AG09309 (cell line): ENCODE measurements around the gene CD300LG.

Experiments used
- DNase-seq: peaks from one replicate; pipeline ENCODE4 v3.0.0-alpha.2; 2010; ENCODE audit warnings: low read depth
- H3K4me3 ChIP-seq: 2 replicates; pipeline ENCODE4 v1.5.1; 2011; ENCODE audit warnings: mild to moderate bottlenecking, low read depth, low read length, moderate library complexity; ENCODE audit not compliant: control insufficient read depth
- TF ChIP-seq, protein P1 (sequence below): IDR thresholded peaks from 2 replicates; pipeline ENCODE4 v1.5.1; 2011; ENCODE audit warnings: mild to moderate bottlenecking, low read depth, low read length, inconsistent platforms; ENCODE audit not compliant: insufficient read depth, control insufficient read depth; ENCODE audit errors: missing control alignments

The CD300LG gene

DNA sequence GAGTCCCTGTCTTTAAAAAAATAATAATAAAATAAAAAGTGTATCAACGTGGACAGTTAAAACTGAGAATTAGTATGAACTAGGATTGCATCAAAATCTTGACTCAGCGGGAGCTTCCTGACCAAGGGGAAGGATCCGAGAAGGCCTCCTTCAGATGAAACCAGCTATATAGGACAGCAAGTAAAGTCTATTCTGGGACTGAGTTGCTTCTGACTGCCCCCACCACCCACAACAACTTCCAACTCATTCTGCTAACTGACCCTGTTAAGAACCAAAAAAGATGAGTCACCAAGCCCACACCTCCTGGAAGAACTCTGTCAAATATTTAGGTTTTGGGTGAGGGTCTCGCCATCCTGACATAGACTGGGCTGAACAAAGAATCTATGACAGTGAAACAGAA, 38.9 kb upstream of the CD300LG start:
- TF ChIP-seq, protein P1, sequence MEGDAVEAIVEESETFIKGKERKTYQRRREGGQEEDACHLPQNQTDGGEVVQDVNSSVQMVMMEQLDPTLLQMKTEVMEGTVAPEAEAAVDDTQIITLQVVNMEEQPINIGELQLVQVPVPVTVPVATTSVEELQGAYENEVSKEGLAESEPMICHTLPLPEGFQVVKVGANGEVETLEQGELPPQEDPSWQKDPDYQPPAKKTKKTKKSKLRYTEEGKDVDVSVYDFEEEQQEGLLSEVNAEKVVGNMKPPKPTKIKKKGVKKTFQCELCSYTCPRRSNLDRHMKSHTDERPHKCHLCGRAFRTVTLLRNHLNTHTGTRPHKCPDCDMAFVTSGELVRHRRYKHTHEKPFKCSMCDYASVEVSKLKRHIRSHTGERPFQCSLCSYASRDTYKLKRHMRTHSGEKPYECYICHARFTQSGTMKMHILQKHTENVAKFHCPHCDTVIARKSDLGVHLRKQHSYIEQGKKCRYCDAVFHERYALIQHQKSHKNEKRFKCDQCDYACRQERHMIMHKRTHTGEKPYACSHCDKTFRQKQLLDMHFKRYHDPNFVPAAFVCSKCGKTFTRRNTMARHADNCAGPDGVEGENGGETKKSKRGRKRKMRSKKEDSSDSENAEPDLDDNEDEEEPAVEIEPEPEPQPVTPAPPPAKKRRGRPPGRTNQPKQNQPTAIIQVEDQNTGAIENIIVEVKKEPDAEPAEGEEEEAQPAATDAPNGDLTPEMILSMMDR, result no peak
- no peak for DNase-seq
- H3K4me3 ChIP-seq, result no peak overlapping the region

DNA sequence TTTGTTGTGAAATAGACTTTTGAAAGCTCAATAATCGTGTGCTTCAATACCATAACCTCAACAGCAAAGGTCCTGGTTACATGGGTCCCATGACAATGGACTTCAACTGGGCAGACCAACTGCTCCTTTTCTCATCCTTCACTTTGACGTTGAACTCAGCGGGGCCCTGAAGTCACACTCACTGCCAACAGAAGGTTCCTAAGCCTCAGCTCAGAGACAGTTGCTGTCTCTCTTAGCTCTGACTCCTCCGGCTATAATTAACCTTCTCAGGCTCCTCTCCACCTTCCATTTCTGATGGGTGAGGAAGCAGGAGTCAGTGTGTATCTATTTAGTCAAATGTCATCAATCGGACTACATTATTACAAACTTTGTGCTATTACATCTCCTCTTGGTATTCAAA, 37.9 kb upstream of the CD300LG start:
- H3K4me3 ChIP-seq, result no peak overlapping the region
- TF ChIP-seq, protein P1, result no peak
- DNase-seq, result no peak

DNA sequence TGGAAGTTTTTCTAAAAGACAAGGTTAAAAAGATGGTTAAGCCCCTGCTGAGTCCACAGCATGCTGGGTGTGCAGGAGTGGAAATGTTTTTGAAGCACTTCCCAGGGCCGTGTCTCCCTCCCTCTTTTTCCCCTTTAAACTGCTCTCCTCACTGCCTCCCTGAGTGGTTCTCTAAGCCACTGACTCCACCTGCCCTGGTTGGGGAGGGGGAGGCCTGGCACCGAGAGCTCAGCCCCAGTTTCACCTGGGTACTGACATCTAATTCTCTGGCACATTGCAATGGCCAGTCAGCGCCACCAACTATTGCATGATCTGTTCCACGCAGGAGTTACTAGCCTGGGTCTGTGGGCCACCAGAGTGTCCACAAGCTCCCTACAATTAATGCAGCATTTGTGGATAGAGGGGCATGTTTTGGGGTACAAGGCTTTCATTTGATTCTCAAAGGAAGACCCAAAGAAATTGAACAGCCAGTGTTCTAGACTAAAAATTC, 36.7 kb upstream of the CD300LG start:
- H3K4me3 ChIP-seq, result no peak overlapping the region
- no peak for DNase-seq
- TF ChIP-seq, protein P1, result no peak

DNA sequence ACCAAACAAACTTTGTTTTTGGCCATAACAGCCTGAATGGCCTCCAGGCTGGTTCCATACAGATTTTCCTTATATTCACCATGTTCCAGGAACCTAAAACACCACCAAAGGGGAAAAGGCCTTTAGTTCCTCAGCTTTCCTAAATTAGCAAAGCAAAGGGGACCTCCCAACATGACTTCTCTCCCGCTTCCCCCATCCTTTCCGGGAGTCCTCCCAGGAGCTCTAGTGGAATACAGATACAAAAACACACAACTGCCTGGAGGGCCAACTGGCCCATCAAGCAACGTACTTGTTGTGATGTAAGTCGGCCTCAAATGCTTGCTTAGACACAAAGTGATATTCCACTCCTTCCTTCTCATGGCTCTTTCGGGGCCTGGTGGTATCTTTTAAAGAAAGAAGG, 36.2 kb upstream of the CD300LG start:
- no peak overlapping the region for H3K4me3 ChIP-seq
- DNase-seq, result no peak
- TF ChIP-seq, protein P1, result no peak

DNA sequence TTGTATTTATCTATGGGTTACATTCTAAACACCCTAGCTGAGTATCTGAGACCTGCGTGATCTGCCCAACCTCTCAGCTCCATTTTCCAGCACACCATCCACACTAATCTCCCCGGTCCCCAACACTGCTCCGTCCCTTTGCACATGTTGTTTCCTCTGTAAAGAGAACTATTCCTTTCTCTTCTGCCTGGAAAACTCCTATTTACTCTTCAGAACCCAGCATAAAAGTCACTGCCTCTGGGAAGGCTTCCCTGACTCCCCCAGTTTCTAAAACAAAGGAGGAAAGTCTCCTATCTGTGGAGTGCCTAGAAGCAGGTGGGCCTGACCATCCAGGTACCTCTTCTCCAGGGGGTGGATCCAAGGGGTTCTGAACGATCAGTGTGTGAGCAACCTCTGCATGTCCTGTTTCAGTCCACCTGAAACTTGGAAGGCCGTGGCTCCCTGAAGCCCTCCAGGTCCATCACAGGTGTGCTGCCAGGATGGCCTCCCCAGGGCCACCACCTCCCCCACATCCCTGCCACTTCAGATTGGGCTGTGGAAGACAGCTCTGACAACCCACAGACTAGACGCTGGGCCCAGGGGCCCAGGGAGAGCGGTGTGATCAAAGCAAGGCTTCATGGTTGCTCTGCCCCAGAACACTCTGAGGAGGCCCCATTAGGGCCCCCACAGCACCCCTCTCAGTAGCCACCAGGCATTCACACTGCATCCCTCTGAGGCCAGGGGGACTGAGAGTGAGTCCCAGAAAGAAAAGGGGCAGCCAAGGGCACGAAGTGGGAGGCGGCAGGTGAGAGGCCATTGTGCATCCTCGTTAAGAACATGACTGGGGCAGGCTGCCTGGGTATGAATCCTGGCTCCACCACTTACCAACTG, 34.3 kb upstream of the CD300LG start:
- TF ChIP-seq, protein P1, result no peak
- no peak for DNase-seq

DNA sequence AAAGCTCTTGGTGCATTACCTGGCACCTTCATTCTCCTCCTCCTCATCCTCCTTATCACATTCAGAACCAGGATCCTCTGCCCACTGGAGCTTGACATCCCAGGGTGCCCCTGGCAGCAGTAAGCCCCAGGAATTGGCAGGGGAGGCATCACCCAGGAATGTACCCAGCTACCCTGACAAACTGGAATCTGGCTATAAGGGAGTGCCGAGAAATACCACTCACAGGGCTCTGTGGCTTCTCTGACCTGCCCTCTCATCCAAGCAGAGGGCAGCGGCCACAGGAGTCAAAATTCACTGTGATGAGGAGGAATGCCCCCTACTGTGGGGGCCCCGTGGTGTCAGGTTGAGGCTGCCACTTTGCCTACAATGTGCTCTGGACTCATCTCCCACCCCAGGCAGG, 33.6 kb upstream of the CD300LG start:
- DNase-seq, result no peak
- no peak overlapping the region for H3K4me3 ChIP-seq
- TF ChIP-seq, protein P1, result no peak

More for the DNA sequence above, 34.3 kb upstream of the CD300LG start:
- no peak overlapping the region for H3K4me3 ChIP-seq
